Tibial nerve (tissue), 4 donors: ENCODE measurements around the gene PGA3. TPM values are rescaled to one million over a fixed set of nuclear protein-coding genes. Genes with fewer than 3 reads are reported as not detected.

Experiments used
- DNase-seq, 2 donors: peaks; one replicate each; pipeline ENCODE4 v3.0.0-alpha.2; 2019; ENCODE audit warnings: low spot score in 2 of 2
- H3K27ac ChIP-seq, 4 donors: fragments of 200-600 bp; sonication (generic) in 3 of 4; one replicate each; pipeline ENCODE4 v1.5.1; 2017 to 2019; ENCODE audit warnings: mild to moderate bottlenecking in 1 of 4
- H3K27me3 ChIP-seq, 2 donors: fragments of 200-600 bp; sonication (generic) in 1 of 2; one replicate each; pipeline versions ENCODE4 v1.5.1 to v1.6.0; 2017 to 2019
- H3K36me3 ChIP-seq, 3 donors: fragments of 200-600 bp; sonication (generic); one replicate each; pipeline ENCODE4 v1.5.1; 2018 to 2019
- H3K4me1 ChIP-seq, 4 donors: fragments of 200-600 bp; sonication (generic) in 3 of 4; one replicate each; pipeline ENCODE4 v1.5.1; 2017 to 2019
- H3K4me3 ChIP-seq, 4 donors: fragments of 200-600 bp; sonication (generic) in 3 of 4; one replicate each; pipeline ENCODE4 v1.5.1; 2017 to 2019; ENCODE audit warnings: mild to moderate bottlenecking in 1 of 4, moderate library complexity in 1 of 4
- H3K9me3 ChIP-seq, 4 donors: fragments of 200-600 bp; sonication (generic) in 3 of 4; one replicate each; pipeline ENCODE4 v1.5.1; 2017 to 2019
- CTCF ChIP-seq, 5 experiments: fragments of 200-600 bp in 3 of 5; fragments of 450-650 bp in 2 of 5; sonication (generic) in 3 of 5; IDR thresholded peaks; one replicate each; pipeline ENCODE4 v1.5.1; 2016 to 2019; ENCODE audit warnings: antibody characterized with exemption in 5 of 5, mild to moderate bottlenecking in 3 of 5, moderate library complexity in 2 of 5
- EP300 ChIP-seq, 2 donors: sonication (generic); formaldehyde crosslinking; IDR thresholded peaks; one replicate each; pipeline ENCODE4 v1.6.1; 2017; ENCODE audit warnings: antibody characterized with exemption in 2 of 2, mild to moderate bottlenecking in 1 of 2
- POLR2A ChIP-seq, 2 donors: fragments of 450-650 bp; IDR thresholded peaks; one replicate each; pipeline ENCODE4 v1.6.1; 2017; ENCODE audit warnings: antibody characterized with exemption in 2 of 2, mild to moderate bottlenecking in 2 of 2, moderate library complexity in 2 of 2
- WGBS, 2 donors: methylation state at CpG; one replicate each; pipeline ENCODE4 v1.1.5; 2018; 5-methylcytosine and 5-hydroxymethylcytosine counted together
- total RNA-seq, 4 donors: library from RNA; depleted of rRNA; stranded (reverse); fragments of >200 nt; gene quantifications; one replicate each; pipeline ENCODE4 v1.1.0, GENCODE V29; 2016

PGA3 gene
- total RNA-seq, 4 donors from 2014 or later = 1.5 to 11.1 TPM; not detected in 2

GRCh38 chr11:61157743-61158142 is 45.6 kb upstream of the PGA3 start:
- H3K36me3 ChIP-seq = peaks cover 0 to 24% (median 0%) of the 10 kb centered on the region in 3 donors
- 74 to 84% methylated on average over 3 of the region's 3 CpGs for WGBS, 2 donors
- H3K9me3 ChIP-seq = peaks cover 0 to 11% (median 0%) of the 10 kb centered on the region in 4 donors
- H3K4me1 ChIP-seq = peaks cover 0 to 50% (median 34%) of the 10 kb centered on the region in 4 donors
- H3K4me3 ChIP-seq = no peak overlapping the region
- H3K27me3 ChIP-seq = no peaks in the 10 kb centered on the region
- TF ChIP-seq POLR2A (IDR thresholded peaks at IDR 0.05) = no peak
- no peak for TF ChIP-seq EP300 (IDR thresholded peaks at IDR 0.05)
- no peak for TF ChIP-seq CTCF (IDR thresholded peaks at IDR 0.05)
- no peak for DNase-seq
- H3K27ac ChIP-seq = no peak overlapping the region

GRCh38 chr11:61158691-61159381 is 44.5 kb upstream of the PGA3 start:
- Histone ChIP-seq H3K4me3 (no peak overlapping the region), H3K36me3 (peaks cover 0 to 24% (median 0%) of the 10 kb centered on the region in 3 donors), H3K27ac (peak overlapping the region in 2 of 4 donors; percentile 38 to 95), H3K27me3 (no peaks in the 10 kb centered on the region), H3K4me1 (peaks cover 0 to 40% (median 25%) of the 10 kb centered on the region in 4 donors), H3K9me3 (peaks cover 0 to 11% (median 0%) of the 10 kb centered on the region in 4 donors)
- DNase-seq = no peak
- WGBS, 2 donors = 30 to 39% methylated on average over 3 of the region's 3 CpGs
- TF ChIP-seq CTCF (IDR thresholded peaks at IDR 0.05) (no peak), EP300 (IDR thresholded peaks at IDR 0.05) (no peak), POLR2A (IDR thresholded peaks at IDR 0.05) (no peak)

GRCh38 chr11:61160487-61161189 is 42.7 kb upstream of the PGA3 start:
- TF ChIP-seq POLR2A (IDR thresholded peaks at IDR 0.05) (no peak), CTCF (IDR thresholded peaks at IDR 0.05) (no peak), EP300 (IDR thresholded peaks at IDR 0.05) (peak in 1 of 2 donors; percentile 39)
- H3K36me3 ChIP-seq = peaks cover 0 to 12% (median 0%) of the 10 kb centered on the region in 3 donors

GRCh38 chr11:61161190-61162091 is 41.9 kb upstream of the PGA3 start, which contains the start of gene VPS37C:
TSS of gene VPS37C (minus strand) at chr11:61161426. CDS start at chr11:61138829, 22,597 bp downstream.
- peak within 1 kb of the TSS; percentile 92 to 98 (median 96) for H3K27ac ChIP-seq
- TF ChIP-seq POLR2A (IDR thresholded peaks at IDR 0.05) (peak in 1 of 2 donors; percentile 71), CTCF (IDR thresholded peaks at IDR 0.05) (peak; percentile 13 to 82 (median 25)), EP300 (IDR thresholded peaks at IDR 0.05) (no peak)
- 1 to 2% methylated on average over 29 to 52 of the region's 85 CpGs for WGBS, 2 donors
- H3K9me3 ChIP-seq = no peaks in the 10 kb centered on the region
- H3K4me1 ChIP-seq = peaks cover 0 to 39% (median 23%) of the 10 kb centered on the region in 4 donors
- no peaks in the 10 kb centered on the region for H3K27me3 ChIP-seq
- peak; percentile 73 to 81 for DNase-seq
- peak within 1 kb of the TSS; percentile 81 to 90 (median 88) for H3K4me3 ChIP-seq
- peaks cover 0 to 12% (median 0%) of the 10 kb centered on the region in 3 donors for H3K36me3 ChIP-seq

More at GRCh38 chr11:61160487-61161189, 42.7 kb upstream of the PGA3 start:
- Histone ChIP-seq H3K4me1 (peaks cover 0 to 39% (median 23%) of the 10 kb centered on the region in 4 donors), H3K27ac (peak overlapping the region; percentile 92 to 98 (median 96)), H3K9me3 (peaks cover 0 to under 1% (median 0%) of the 10 kb centered on the region in 4 donors), H3K27me3 (no peaks in the 10 kb centered on the region), H3K4me3 (peak overlapping the region; percentile 81 to 90 (median 88))
- WGBS, 2 donors = 12 to 13% methylated on average over 19 to 25 of the region's 25 CpGs
- peak in 1 of 2 donors; percentile 27 for DNase-seq
